ENCODE data around the gene PDE11A.

Gene PDE11A

GRCh38 chr2:177745531-177745930 is 327.0 kb downstream of the PDE11A start:
- no peaks in the 10 kb centered on the region for H3K4me1 Mint-ChIP-seq
- ATAC-seq: no peak
- no peaks in the 10 kb centered on the region for H3K36me3 Mint-ChIP-seq
- H3K27me3 Mint-ChIP-seq: no peaks in the 10 kb centered on the region
- H3K4me3 Mint-ChIP-seq: no peak overlapping the region
- no peak overlapping the region for H3K27ac Mint-ChIP-seq
- H3K9me3 Mint-ChIP-seq: no peaks in the 10 kb centered on the region

- ATAC-seq: no peak
- Mint-ChIP-seq H3K27me3 (no peaks in the 10 kb centered on the region), H3K4me1 (no peaks in the 10 kb centered on the region), H3K27ac (no peak overlapping the region), H3K36me3 (no peaks in the 10 kb centered on the region), H3K9me3 (no peaks in the 10 kb centered on the region), H3K4me3 (no peak overlapping the region)
Observed at GRCh38 chr2:177742851-177743250, 329.7 kb downstream of the PDE11A start.

- Mint-ChIP-seq H3K9me3 (no peaks in the 10 kb centered on the region), H3K4me3 (no peak overlapping the region), H3K27me3 (no peaks in the 10 kb centered on the region), H3K4me1 (no peaks in the 10 kb centered on the region), H3K36me3 (no peaks in the 10 kb centered on the region), H3K27ac (no peak overlapping the region)
- no peak for ATAC-seq
Observed at GRCh38 chr2:177741866-177742265, 330.7 kb downstream of the PDE11A start.

GRCh38 chr2:177740700-177741099 is 331.9 kb downstream of the PDE11A start:
- H3K27ac Mint-ChIP-seq: no peak overlapping the region
- H3K4me3 Mint-ChIP-seq: no peak overlapping the region
- ATAC-seq: no peak
- no peaks in the 10 kb centered on the region for H3K36me3 Mint-ChIP-seq
- no peaks in the 10 kb centered on the region for H3K4me1 Mint-ChIP-seq
- H3K9me3 Mint-ChIP-seq: peaks cover 3% of the 10 kb centered on the region
- peaks cover 6% of the 10 kb centered on the region for H3K27me3 Mint-ChIP-seq

GRCh38 chr2:177738461-177739235 is 333.9 kb downstream of the PDE11A start:
- no peak for ATAC-seq
- Mint-ChIP-seq H3K27ac (no peak overlapping the region), H3K4me3 (no peak overlapping the region), H3K4me1 (no peaks in the 10 kb centered on the region), H3K27me3 (peaks cover 24% of the 10 kb centered on the region), H3K9me3 (peaks cover 3% of the 10 kb centered on the region), H3K36me3 (no peaks in the 10 kb centered on the region)

- Mint-ChIP-seq H3K36me3 (no peaks in the 10 kb centered on the region), H3K4me1 (no peaks in the 10 kb centered on the region), H3K27ac (no peak overlapping the region), H3K27me3 (peaks cover 43% of the 10 kb centered on the region), H3K4me3 (no peak overlapping the region), H3K9me3 (peaks cover 3% of the 10 kb centered on the region)
- no peak for ATAC-seq
Observed at GRCh38 chr2:177735318-177735803, 337.2 kb downstream of the PDE11A start.

GRCh38 chr2:177733322-177733855 is 339.2 kb downstream of the PDE11A start:
- no peak overlapping the region for H3K27ac Mint-ChIP-seq
- peaks cover 3% of the 10 kb centered on the region for H3K9me3 Mint-ChIP-seq
- peaks cover 60% of the 10 kb centered on the region for H3K27me3 Mint-ChIP-seq
- no peak overlapping the region for H3K4me3 Mint-ChIP-seq
- ATAC-seq: no peak
- no peaks in the 10 kb centered on the region for H3K4me1 Mint-ChIP-seq
- H3K36me3 Mint-ChIP-seq: no peaks in the 10 kb centered on the region

GRCh38 chr2:177731384-177731783 is 341.2 kb downstream of the PDE11A start:
- ATAC-seq: no peak
- Mint-ChIP-seq H3K27me3 (peaks cover 60% of the 10 kb centered on the region), H3K4me1 (no peaks in the 10 kb centered on the region), H3K27ac (no peak overlapping the region), H3K36me3 (no peaks in the 10 kb centered on the region), H3K9me3 (peaks cover 3% of the 10 kb centered on the region), H3K4me3 (no peak overlapping the region)

- H3K4me1 Mint-ChIP-seq: no peaks in the 10 kb centered on the region
- H3K4me3 Mint-ChIP-seq: no peak overlapping the region
- no peak overlapping the region for H3K27ac Mint-ChIP-seq
- peaks cover 55% of the 10 kb centered on the region for H3K27me3 Mint-ChIP-seq
- ATAC-seq: no peak
- no peaks in the 10 kb centered on the region for H3K36me3 Mint-ChIP-seq
- H3K9me3 Mint-ChIP-seq: no peaks in the 10 kb centered on the region
Observed at GRCh38 chr2:177730792-177731191, 341.8 kb downstream of the PDE11A start.

- H3K27ac Mint-ChIP-seq: no peak overlapping the region
- H3K27me3 Mint-ChIP-seq: peaks cover 50% of the 10 kb centered on the region
- H3K9me3 Mint-ChIP-seq: no peaks in the 10 kb centered on the region
- ATAC-seq: no peak
- no peaks in the 10 kb centered on the region for H3K4me1 Mint-ChIP-seq
- H3K36me3 Mint-ChIP-seq: no peaks in the 10 kb centered on the region
- H3K4me3 Mint-ChIP-seq: no peak overlapping the region
Observed at GRCh38 chr2:177730363-177730762, 342.2 kb downstream of the PDE11A start.

- Mint-ChIP-seq H3K9me3 (no peaks in the 10 kb centered on the region), H3K4me1 (no peaks in the 10 kb centered on the region), H3K4me3 (no peak overlapping the region), H3K27ac (no peak overlapping the region), H3K36me3 (no peaks in the 10 kb centered on the region), H3K27me3 (peaks cover 36% of the 10 kb centered on the region)
- ATAC-seq: no peak
Observed at GRCh38 chr2:177728920-177729319, 343.7 kb downstream of the PDE11A start.

GRCh38 chr2:177728399-177728765 is 344.2 kb downstream of the PDE11A start:
- no peak overlapping the region for H3K4me3 Mint-ChIP-seq
- no peak overlapping the region for H3K27ac Mint-ChIP-seq
- peaks cover 36% of the 10 kb centered on the region for H3K27me3 Mint-ChIP-seq
- no peaks in the 10 kb centered on the region for H3K36me3 Mint-ChIP-seq
- ATAC-seq: no peak
- no peaks in the 10 kb centered on the region for H3K4me1 Mint-ChIP-seq
- no peaks in the 10 kb centered on the region for H3K9me3 Mint-ChIP-seq

- Mint-ChIP-seq H3K27me3 (peaks cover 36% of the 10 kb centered on the region), H3K4me3 (no peak overlapping the region), H3K27ac (no peak overlapping the region), H3K9me3 (no peaks in the 10 kb centered on the region), H3K4me1 (no peaks in the 10 kb centered on the region), H3K36me3 (no peaks in the 10 kb centered on the region)
- ATAC-seq: no peak
Observed at GRCh38 chr2:177727577-177728398, 344.8 kb downstream of the PDE11A start.

GRCh38 chr2:177726931-177727348 is 345.6 kb downstream of the PDE11A start:
- no peak for ATAC-seq
- Mint-ChIP-seq H3K27ac (no peak overlapping the region), H3K4me3 (no peak overlapping the region), H3K9me3 (no peaks in the 10 kb centered on the region), H3K36me3 (no peaks in the 10 kb centered on the region), H3K27me3 (peaks cover 33% of the 10 kb centered on the region), H3K4me1 (no peaks in the 10 kb centered on the region)

GRCh38 chr2:177724398-177725287 is 347.9 kb downstream of the PDE11A start:
- no peaks in the 10 kb centered on the region for H3K36me3 Mint-ChIP-seq
- no peaks in the 10 kb centered on the region for H3K9me3 Mint-ChIP-seq
- peak; percentile 63 for ATAC-seq
- no peaks in the 10 kb centered on the region for H3K4me1 Mint-ChIP-seq
- no peak overlapping the region for H3K27ac Mint-ChIP-seq
- peaks cover 12% of the 10 kb centered on the region for H3K27me3 Mint-ChIP-seq
- H3K4me3 Mint-ChIP-seq: no peak overlapping the region
